HEK293 (cell line): ENCODE results near the gene KIF5A.

Experiments used
- ELK4 ChIP-seq: IDR thresholded peaks from 2 replicates; pipeline ENCODE4 v1.6.1; 2011; ENCODE audit warnings: mild to moderate bottlenecking, low read depth, low read length, borderline replicate concordance
- GLIS2 ChIP-seq: fragments of 450-650 bp; formaldehyde crosslinking; IDR thresholded peaks from 2 replicates; pipeline ENCODE4 v1.5.1; 2016; ENCODE audit warnings: missing biosample characterization, missing genetic modification characterization
- HOXA7 ChIP-seq: sonication (generic); formaldehyde crosslinking; IDR thresholded peaks from 2 replicates; pipeline ENCODE4 v1.8.1; 2022; ENCODE audit warnings: missing genetic modification reagents, borderline replicate concordance
- KLF16 ChIP-seq: fragments of 450-650 bp; formaldehyde crosslinking; IDR thresholded peaks from 2 replicates; pipeline ENCODE4 v1.5.1; 2017; ENCODE audit warnings: missing biosample characterization, missing genetic modification characterization
- SCRT1 ChIP-seq: fragments of 450-650 bp; formaldehyde crosslinking; IDR thresholded peaks from 2 replicates; pipeline ENCODE4 v1.5.1; 2016; ENCODE audit warnings: missing biosample characterization, missing genetic modification characterization, borderline replicate concordance
- TSHZ1 ChIP-seq: fragments of 450-650 bp; formaldehyde crosslinking; IDR thresholded peaks from 2 replicates; pipeline ENCODE4 v1.5.1; 2016; ENCODE audit warnings: missing biosample characterization, missing genetic modification characterization, borderline replicate concordance
- ZNF10 ChIP-seq: fragments of 450-650 bp; formaldehyde crosslinking; IDR thresholded peaks from 2 replicates; pipeline ENCODE4 v1.5.1; 2017; ENCODE audit warnings: missing biosample characterization, missing genetic modification characterization
- ZNF132 ChIP-seq: fragments of 450-650 bp; formaldehyde crosslinking; IDR thresholded peaks from 2 replicates; pipeline ENCODE4 v1.5.1; 2017; ENCODE audit warnings: missing biosample characterization, missing genetic modification characterization, borderline replicate concordance
- ZNF140 ChIP-seq: fragments of 450-650 bp; formaldehyde crosslinking; IDR thresholded peaks from 2 replicates; pipeline ENCODE4 v1.5.1; 2016; ENCODE audit warnings: missing biosample characterization, missing genetic modification characterization
- ZNF16 ChIP-seq: fragments of 450-650 bp; formaldehyde crosslinking; IDR thresholded peaks from 2 replicates; pipeline ENCODE4 v1.5.1; 2016; ENCODE audit warnings: low read depth, missing biosample characterization, missing genetic modification characterization
- ZNF214 ChIP-seq: fragments of 450-650 bp; formaldehyde crosslinking; IDR thresholded peaks from 2 replicates; pipeline ENCODE4 v1.5.1; 2017; ENCODE audit warnings: missing biosample characterization, mild to moderate bottlenecking, missing genetic modification characterization, borderline replicate concordance
- ZNF266 ChIP-seq: fragments of 450-650 bp; formaldehyde crosslinking; IDR thresholded peaks from 2 replicates; pipeline ENCODE4 v1.5.1; 2016; ENCODE audit warnings: missing biosample characterization, missing genetic modification characterization, low read depth
- ZNF274 ChIP-seq, 2 experiments: fragments of 200-500 bp in 1 of 2; fragments of 450-650 bp in 1 of 2; sonication (Bioruptor generic) in 1 of 2; formaldehyde crosslinking in 1 of 2; IDR thresholded peaks; 2 replicates each; pipeline versions ENCODE4 v1.5.1 to v1.6.1; 2014 to 2016; ENCODE audit warnings: borderline replicate concordance in 1 of 2, inconsistent platforms in 1 of 2, low read length in 1 of 2, missing biosample characterization in 1 of 2, missing genetic modification characterization in 1 of 2
- ZNF302 ChIP-seq: fragments of 450-650 bp; formaldehyde crosslinking; IDR thresholded peaks from 2 replicates; pipeline ENCODE4 v1.5.1; 2016; ENCODE audit warnings: missing biosample characterization, missing genetic modification characterization, low read depth
- ZNF311 ChIP-seq: fragments of 450-650 bp; formaldehyde crosslinking; IDR thresholded peaks from 2 replicates; pipeline ENCODE4 v1.5.1; 2017; ENCODE audit warnings: missing biosample characterization, missing genetic modification characterization, borderline replicate concordance
- ZNF354C ChIP-seq: fragments of 450-650 bp; formaldehyde crosslinking; IDR thresholded peaks from 2 replicates; pipeline ENCODE4 v1.5.1; 2016; ENCODE audit warnings: missing biosample characterization, missing genetic modification characterization, low read depth, borderline replicate concordance
- ZNF391 ChIP-seq: fragments of 450-650 bp; formaldehyde crosslinking; IDR thresholded peaks from 2 replicates; pipeline ENCODE4 v1.5.1; 2016; ENCODE audit warnings: low read depth, missing biosample characterization, missing genetic modification characterization, borderline replicate concordance
- ZNF501 ChIP-seq: fragments of 450-650 bp; formaldehyde crosslinking; IDR thresholded peaks from 2 replicates; pipeline ENCODE4 v1.5.1; 2016; ENCODE audit warnings: missing biosample characterization, missing genetic modification characterization
- ZNF548 ChIP-seq: fragments of 450-650 bp; formaldehyde crosslinking; IDR thresholded peaks from 2 replicates; pipeline ENCODE4 v1.5.1; 2016; ENCODE audit warnings: missing biosample characterization, missing genetic modification characterization
- ZNF555 ChIP-seq: fragments of 450-650 bp; formaldehyde crosslinking; conservative IDR thresholded peaks from 2 replicates; pipeline ENCODE4 v1.5.1; 2017; ENCODE audit warnings: missing biosample characterization, mild to moderate bottlenecking, missing genetic modification characterization, inconsistent platforms
- ZNF571 ChIP-seq: fragments of 450-650 bp; formaldehyde crosslinking; IDR thresholded peaks from 2 replicates; pipeline ENCODE4 v1.5.0; 2017; ENCODE audit warnings: missing biosample characterization, missing genetic modification characterization
- ZNF596 ChIP-seq: fragments of 450-650 bp; IDR thresholded peaks from 2 replicates; pipeline ENCODE4 v1.5.0; 2018; ENCODE audit warnings: missing biosample characterization, mild to moderate bottlenecking, missing genetic modification characterization, moderate library complexity
- ZNF600 ChIP-seq: fragments of 450-650 bp; formaldehyde crosslinking; IDR thresholded peaks from 2 replicates; pipeline ENCODE4 v1.5.1; 2016; ENCODE audit warnings: missing biosample characterization, missing genetic modification characterization
- ZNF610 ChIP-seq: fragments of 450-650 bp; formaldehyde crosslinking; IDR thresholded peaks from 2 replicates; pipeline ENCODE4 v1.5.1; 2016; ENCODE audit warnings: missing biosample characterization, missing genetic modification characterization, borderline replicate concordance
- ZNF639 ChIP-seq: fragments of 450-650 bp; formaldehyde crosslinking; IDR thresholded peaks from 2 replicates; pipeline ENCODE4 v1.5.1; 2016; ENCODE audit warnings: missing biosample characterization, missing genetic modification characterization
- ZNF654 ChIP-seq: fragments of 450-650 bp; formaldehyde crosslinking; IDR thresholded peaks from 2 replicates; pipeline ENCODE4 v1.5.1; 2016; ENCODE audit warnings: low read depth, missing biosample characterization, missing genetic modification characterization
- ZNF670 ChIP-seq: fragments of 450-650 bp; formaldehyde crosslinking; IDR thresholded peaks from 2 replicates; pipeline ENCODE4 v1.5.1; 2016; ENCODE audit warnings: missing biosample characterization, missing genetic modification characterization, low read depth
- ZNF677 ChIP-seq: fragments of 450-650 bp; IDR thresholded peaks from 2 replicates; pipeline ENCODE4 v1.5.0; 2018; ENCODE audit warnings: missing biosample characterization, mild to moderate bottlenecking, missing genetic modification characterization, moderate library complexity
- ZNF707 ChIP-seq: fragments of 450-650 bp; formaldehyde crosslinking; IDR thresholded peaks from 2 replicates; pipeline ENCODE4 v1.5.1; 2016; ENCODE audit warnings: missing biosample characterization, missing genetic modification characterization
- ZNF785 ChIP-seq: fragments of 450-650 bp; formaldehyde crosslinking; IDR thresholded peaks from 2 replicates; pipeline ENCODE4 v1.5.1; 2016; ENCODE audit warnings: missing biosample characterization, missing genetic modification characterization
- ZNF830 ChIP-seq: fragments of 450-650 bp; IDR thresholded peaks from 2 replicates; pipeline ENCODE4 v1.5.0; 2018; ENCODE audit warnings: missing biosample characterization, missing genetic modification characterization, low read depth, mild to moderate bottlenecking, moderate library complexity
- ZSCAN4 ChIP-seq: fragments of 450-650 bp; formaldehyde crosslinking; IDR thresholded peaks from 2 replicates; pipeline ENCODE4 v1.5.1; 2017; ENCODE audit warnings: missing biosample characterization, missing genetic modification characterization

KIF5A gene

GRCh38 chr12:57549909-57550640 is at the start of gene KIF5A (continued):
- no peak for TF ChIP-seq ZNF132 (tag by site-specific recombination)
- no peak for TF ChIP-seq TSHZ1
- TF ChIP-seq GLIS2 = peak; percentile 89
- TF ChIP-seq ZNF266 (tag by site-specific recombination) = no peak
- 0 out of 2 replicates have a peak, but pooled peaks have one; percentile 33 for TF ChIP-seq KLF16 (tag by site-specific recombination)
- TF ChIP-seq ZNF311 = no peak
- no peak for TF ChIP-seq ZNF548 (tag by site-specific recombination)
- no peak for TF ChIP-seq ZNF10 (tag by site-specific recombination)
- TF ChIP-seq ZNF571 (tag by site-specific recombination) = no peak
- TF ChIP-seq ZNF214 = no peak
- TF ChIP-seq ZNF140 (tag by site-specific recombination) = no peak
- peak; percentile 30; the same call in 1 of the 2 replicates for TF ChIP-seq ZNF600
- TF ChIP-seq ZNF654 = no peak
- TF ChIP-seq ZNF354C (tag by site-specific recombination) = no peak
- TF ChIP-seq ZSCAN4 (tag by site-specific recombination) = no peak
- no peak for TF ChIP-seq ZNF596
- TF ChIP-seq SCRT1 = no peak
- TF ChIP-seq ZNF677 (tag by site-specific recombination) = no peak
- no peak for TF ChIP-seq ZNF785 (tag by site-specific recombination)
- TF ChIP-seq ZNF501 (tag by site-specific recombination) = 0 out of 2 replicates have a peak, but pooled peaks have one; percentile 47
- TF ChIP-seq ZNF610 (tag by site-specific recombination) = peak; percentile 66; the same call in 1 of the 2 replicates
- no peak for TF ChIP-seq ZNF639
- no peak for TF ChIP-seq HOXA7 (CRISPR knock-in tag)
- TF ChIP-seq ZNF670 (tag by site-specific recombination) = no peak
- TF ChIP-seq ZNF274 (IDR thresholded peaks at IDR 0.05; ENCODE audit: low read length) = no peak
- no peak for TF ChIP-seq ZNF274 (tag by site-specific recombination; IDR thresholded peaks at IDR 0.05; ENCODE audit: borderline replicate concordance)
- TF ChIP-seq ZNF830 (tag by site-specific recombination) = no peak
- no peak for TF ChIP-seq ELK4
- no peak for TF ChIP-seq ZNF16 (tag by site-specific recombination)
- TF ChIP-seq ZNF707 = no peak
- TF ChIP-seq ZNF555 (tag by site-specific recombination) = no peak
- 0 out of 2 replicates have a peak, but pooled peaks have one; percentile 41 for TF ChIP-seq ZNF391
- TF ChIP-seq ZNF302 (tag by site-specific recombination) = no peak
